ENCODE measurements around the gene EPB41L1.

GRCh38 chr20:36132802-36133211, 21.7 kb upstream of the EPB41L1 start:
- no peak for TF ChIP-seq CTCF (conservative IDR thresholded peaks at IDR 0.05)
- no peak for TF ChIP-seq ZFX (IDR thresholded peaks at IDR 0.05)
